Measurements from ENCODE around the gene FNIP2. TPM values are rescaled to one million over a fixed set of nuclear protein-coding genes. Genes with fewer than 3 reads are reported as not detected.
"Not testable (repeated sequence)": the region's sequence is repeated elsewhere in the genome, so short reads cannot be mapped to it uniquely, and the experiment has no call there.

The FNIP2 gene
- total RNA-seq, 2 experiments from 2014 or later, result 16.0 to 16.4 TPM

- no peak for DNase-seq
- peaks cover 19% of the 10 kb centered on the region for H3K36me3 Mint-ChIP-seq (ENCODE audit: low read depth)
- peaks cover 1% of the 10 kb centered on the region for H3K9me3 Mint-ChIP-seq
- no peak overlapping the region for H3K4me3 Mint-ChIP-seq
- no peak overlapping the region for H3K27ac Mint-ChIP-seq
- no peaks in the 10 kb centered on the region for H3K27me3 Mint-ChIP-seq
- ChIA-PET CTCF (interaction anchor here (1.0 kb wide), 1 partner anchor 11 kb away, joined by 5 read pairs; no protein-coding TSS in a partner anchor), POLR2A (no interaction called here)
- no peaks in the 10 kb centered on the region for H3K4me1 Mint-ChIP-seq
These were observed 115.5 kb downstream of the FNIP2 start for GRCh38 chr4:158884280-158884679.

GRCh38 chr4:158885564-158885963 is 116.7 kb downstream of the FNIP2 start:
- Mint-ChIP-seq H3K27me3 (no peaks in the 10 kb centered on the region), H3K4me3 (no peak overlapping the region), H3K36me3 (ENCODE audit: low read depth) (peaks cover 12% of the 10 kb centered on the region), H3K9me3 (no peaks in the 10 kb centered on the region), H3K27ac (no peak overlapping the region), H3K4me1 (no peaks in the 10 kb centered on the region)
- ChIA-PET CTCF (no interaction called here), POLR2A (no interaction called here)
- DNase-seq, result no peak

- H3K27ac Mint-ChIP-seq, result no peak overlapping the region
- DNase-seq, result no peak
- H3K4me3 Mint-ChIP-seq, result no peak overlapping the region
- H3K36me3 Mint-ChIP-seq (ENCODE audit: low read depth), result peaks cover 11% of the 10 kb centered on the region
- no peaks in the 10 kb centered on the region for H3K4me1 Mint-ChIP-seq
- no peaks in the 10 kb centered on the region for H3K27me3 Mint-ChIP-seq
- POLR2A ChIA-PET, result no interaction called here
- CTCF ChIA-PET, result interaction anchor here (0.8 kb wide), 1 partner anchor 127 kb away, joined by 3 read pairs; no protein-coding TSS in a partner anchor
- no peaks in the 10 kb centered on the region for H3K9me3 Mint-ChIP-seq
These were observed 121.5 kb downstream of the FNIP2 start for GRCh38 chr4:158890294-158890693.

GRCh38 chr4:158891256-158891655 is 122.4 kb downstream of the FNIP2 start:
- CTCF ChIA-PET, result no interaction called here
- peaks cover 13% of the 10 kb centered on the region for H3K36me3 Mint-ChIP-seq (ENCODE audit: low read depth)
- peaks cover 2% of the 10 kb centered on the region for H3K4me1 Mint-ChIP-seq
- H3K4me3 Mint-ChIP-seq, result no peak overlapping the region
- no peak for DNase-seq
- POLR2A ChIA-PET, result no interaction called here
- no peaks in the 10 kb centered on the region for H3K27me3 Mint-ChIP-seq
- H3K27ac Mint-ChIP-seq, result no peak overlapping the region
- no peaks in the 10 kb centered on the region for H3K9me3 Mint-ChIP-seq

- Mint-ChIP-seq H3K27me3 (no peaks in the 10 kb centered on the region), H3K36me3 (ENCODE audit: low read depth) (peaks cover 41% of the 10 kb centered on the region), H3K4me3 (no peak overlapping the region), H3K4me1 (peaks cover 8% of the 10 kb centered on the region), H3K27ac (no peak overlapping the region), H3K9me3 (peaks cover under 1% of the 10 kb centered on the region)
- POLR2A ChIA-PET, result no interaction called here
- CTCF ChIA-PET, result interaction anchor here (0.8 to 1.6 kb wide), 3 partner anchors 9 to 134 kb away, joined by 3 to 5 read pairs (median 4); no protein-coding TSS in a partner anchor
- DNase-seq, result no peak
These were observed 126.0 kb downstream of the FNIP2 start for GRCh38 chr4:158894826-158895225.

GRCh38 chr4:158895797-158896576 is 127.2 kb downstream of the FNIP2 start:
- no peaks in the 10 kb centered on the region for H3K27me3 Mint-ChIP-seq
- no peak for DNase-seq
- no peak overlapping the region for H3K27ac Mint-ChIP-seq
- ChIA-PET CTCF (interaction anchor here (0.8 to 1.6 kb wide), 2 partner anchors 8 to 133 kb away, joined by 3 to 4 read pairs; no protein-coding TSS in a partner anchor), POLR2A (no interaction called here)
- H3K4me1 Mint-ChIP-seq, result peaks cover 16% of the 10 kb centered on the region
- H3K9me3 Mint-ChIP-seq, result peaks cover 4% of the 10 kb centered on the region
- H3K4me3 Mint-ChIP-seq, result no peak overlapping the region
- peaks cover 47% of the 10 kb centered on the region for H3K36me3 Mint-ChIP-seq (ENCODE audit: low read depth)

- H3K4me3 Mint-ChIP-seq, POLR2A ChIA-PET, H3K27ac Mint-ChIP-seq, DNase-seq, H3K27me3 Mint-ChIP-seq, H3K9me3 Mint-ChIP-seq: not testable (repeated sequence)
- CTCF ChIA-PET, result interaction anchor here (1.6 kb wide), 1 partner anchor 7 kb away, joined by 4 read pairs; no protein-coding TSS in a partner anchor
- Mint-ChIP-seq H3K36me3 (ENCODE audit: low read depth) (peaks cover 50% of the 10 kb centered on the region), H3K4me1 (peaks cover 21% of the 10 kb centered on the region)
These were observed 127.9 kb downstream of the FNIP2 start for GRCh38 chr4:158896577-158897238.

GRCh38 chr4:158900408-158900807 is 131.6 kb downstream of the FNIP2 start:
- H3K27me3 Mint-ChIP-seq, DNase-seq, POLR2A ChIA-PET, H3K4me3 Mint-ChIP-seq, H3K9me3 Mint-ChIP-seq, H3K27ac Mint-ChIP-seq: not testable (repeated sequence)
- Mint-ChIP-seq H3K4me1 (peaks cover 36% of the 10 kb centered on the region), H3K36me3 (ENCODE audit: low read depth) (peaks cover 61% of the 10 kb centered on the region)
- CTCF ChIA-PET, result interaction anchor here (0.9 kb wide), 1 partner anchor 10 kb away, joined by 3 read pairs; no protein-coding TSS in a partner anchor

GRCh38 chr4:158902280-158903078 is 133.7 kb downstream of the FNIP2 start:
- H3K27ac Mint-ChIP-seq, result peak overlapping the region; percentile 58
- H3K4me3 Mint-ChIP-seq, POLR2A ChIA-PET, H3K27me3 Mint-ChIP-seq, H3K9me3 Mint-ChIP-seq: not testable (repeated sequence)
- CTCF ChIA-PET, result interaction anchor here (0.6 to 1.5 kb wide), 4 partner anchors 9 to 19 kb away, joined by 3 to 5 read pairs (median 4); no protein-coding TSS in a partner anchor
- DNase-seq, result peak; percentile 62
- H3K4me1 Mint-ChIP-seq, result peaks cover 39% of the 10 kb centered on the region
- peaks cover 56% of the 10 kb centered on the region for H3K36me3 Mint-ChIP-seq (ENCODE audit: low read depth)

GRCh38 chr4:158903079-158903456 is 134.2 kb downstream of the FNIP2 start:
- H3K27me3 Mint-ChIP-seq, result no peaks in the 10 kb centered on the region
- peaks cover 39% of the 10 kb centered on the region for H3K4me1 Mint-ChIP-seq
- H3K27ac Mint-ChIP-seq, result peak overlapping the region; percentile 58
- peaks cover 51% of the 10 kb centered on the region for H3K36me3 Mint-ChIP-seq (ENCODE audit: low read depth)
- H3K4me3 Mint-ChIP-seq, result no peak overlapping the region
- ChIA-PET CTCF (interaction anchor here (0.8 to 1.7 kb wide), 4 partner anchors 7 to 19 kb away, joined by 4 to 5 read pairs (median 4); no protein-coding TSS in a partner anchor), POLR2A (no interaction called here)
- no peak for DNase-seq
- peaks cover 4% of the 10 kb centered on the region for H3K9me3 Mint-ChIP-seq

- no peak overlapping the region for H3K4me3 Mint-ChIP-seq
- ChIA-PET CTCF (interaction anchor here (1.4 to 1.7 kb wide), 2 partner anchors 8 to 11 kb away, joined by 4 read pairs; no protein-coding TSS in a partner anchor), POLR2A (no interaction called here)
- DNase-seq, result no peak
- H3K27me3 Mint-ChIP-seq, result no peaks in the 10 kb centered on the region
- H3K27ac Mint-ChIP-seq, result no peak overlapping the region
- peaks cover 46% of the 10 kb centered on the region for H3K36me3 Mint-ChIP-seq (ENCODE audit: low read depth)
- peaks cover 4% of the 10 kb centered on the region for H3K9me3 Mint-ChIP-seq
- peaks cover 39% of the 10 kb centered on the region for H3K4me1 Mint-ChIP-seq
These were observed 134.7 kb downstream of the FNIP2 start for GRCh38 chr4:158903472-158904043.

- peaks cover 36% of the 10 kb centered on the region for H3K36me3 Mint-ChIP-seq (ENCODE audit: low read depth)
- H3K4me1 Mint-ChIP-seq, result peaks cover 36% of the 10 kb centered on the region
- no peak for DNase-seq
- H3K9me3 Mint-ChIP-seq, result peaks cover 3% of the 10 kb centered on the region
- ChIA-PET CTCF (interaction anchor here (1.7 kb wide), 1 partner anchor 9 kb away, joined by 4 read pairs; no protein-coding TSS in a partner anchor), POLR2A (no interaction called here)
- no peak overlapping the region for H3K27ac Mint-ChIP-seq
- H3K27me3 Mint-ChIP-seq, result no peaks in the 10 kb centered on the region
- no peak overlapping the region for H3K4me3 Mint-ChIP-seq
These were observed 136.0 kb downstream of the FNIP2 start for GRCh38 chr4:158904815-158905214.

Data from activated CD4-positive, alpha-beta T cell treated with anti-CD3 and anti-CD28 coated beads, Interleukin-2, amount 10 ng/mL, durations not matched to agents 7 days and 5 days (primary cell).